CD4-positive, CD25-positive, alpha-beta regulatory T cell (primary cell): ENCODE data around the gene ARHGAP23. TPM values are rescaled to one million over a fixed set of nuclear protein-coding genes. Genes with fewer than 3 reads are reported as not detected.

Experiments used
- ATAC-seq, 2 donors: fragments of 150-1000 bp; cut with Tn5 transposase; one replicate each; pipeline ENCODE4 v1.10.0; 2021; ENCODE audit warnings: low read depth in 2 of 2, moderate number of reproducible peaks in 2 of 2, moderate library complexity in 1 of 2
- DNase-seq, 3 donors: peaks; one replicate each; pipeline versions ENCODE4 v3.0.0 to v3.0.0-alpha.2; 2012 to 2022; ENCODE audit warnings: mixed read lengths in 1 of 3
- H3K27ac ChIP-seq: one replicate; pipeline ENCODE4 v1.7.0; 2013; ENCODE audit warnings: mild to moderate bottlenecking, low read length; ENCODE audit not compliant: insufficient read depth, poor library complexity, severe bottlenecking
- H3K27me3 ChIP-seq: one replicate; pipeline ENCODE4 v1.7.0; 2013; ENCODE audit warnings: low read length; ENCODE audit not compliant: control insufficient read depth, insufficient read depth
- H3K36me3 ChIP-seq: one replicate; pipeline ENCODE4 v1.7.0; 2013; ENCODE audit warnings: mild to moderate bottlenecking, low read length, moderate library complexity; ENCODE audit not compliant: control insufficient read depth, insufficient read depth
- H3K4me1 ChIP-seq: 2 replicates; pipeline ENCODE4 v1.7.0; 2013; ENCODE audit warnings: mild to moderate bottlenecking, low read length; ENCODE audit not compliant: insufficient read depth, control insufficient read depth, poor library complexity, severe bottlenecking
- H3K4me3 ChIP-seq: one replicate; pipeline ENCODE4 v1.7.0; 2013; ENCODE audit warnings: low read depth, mild to moderate bottlenecking, low read length, moderate library complexity
- H3K9me3 ChIP-seq, 2 experiments: 1 replicate in 1 of 2; 2 replicates in 1 of 2; pipeline ENCODE4 v1.7.0; 2013; ENCODE audit warnings: low read length in 2 of 2, mild to moderate bottlenecking in 1 of 2, moderate library complexity in 1 of 2; ENCODE audit not compliant: control insufficient read depth in 2 of 2
- H3K27ac Mint-ChIP-seq, 3 donors: one replicate each; pipeline ENCODE4 v1.8.0; 2020 to 2022; ENCODE audit warnings: mild to moderate bottlenecking in 3 of 3, mixed read lengths in 3 of 3, moderate library complexity in 2 of 3
- H3K27me3 Mint-ChIP-seq: one replicate; pipeline ENCODE4 v1.8.0; 2022; ENCODE audit warnings: mild to moderate bottlenecking, mixed read lengths
- H3K36me3 Mint-ChIP-seq: one replicate; pipeline ENCODE4 v1.8.0; 2020; ENCODE audit warnings: mixed read lengths
- H3K4me1 Mint-ChIP-seq, 4 donors: one replicate each; pipeline ENCODE4 v1.8.0; 2020 to 2022; ENCODE audit warnings: mixed read lengths in 4 of 4, mild to moderate bottlenecking in 1 of 4
- H3K4me3 Mint-ChIP-seq, 4 donors: one replicate each; pipeline ENCODE4 v1.8.0; 2020 to 2022; ENCODE audit warnings: mild to moderate bottlenecking in 4 of 4, mixed read lengths in 4 of 4, moderate library complexity in 3 of 4
- H3K9me3 Mint-ChIP-seq, 7 donors: one replicate each; pipeline ENCODE4 v1.8.0; 2020 to 2022; ENCODE audit warnings: mixed read lengths in 7 of 7, mild to moderate bottlenecking in 3 of 7, moderate library complexity in 2 of 7
- polyA plus RNA-seq, 4 donors: library from polyadenylated mRNA; unstranded; fragments of 300-500 nt; fragmentation: Illumina TruSeq; gene quantifications; one replicate each; pipeline ENCODE4 v1.2.3, GENCODE V29; 2021
- total RNA-seq: library from RNA; stranded (reverse); gene quantifications from one replicate; pipeline ENCODE4 v1.2.3, GENCODE V29; 2022

Gene ARHGAP23
- total and polyA plus RNA-seq, 5 donors from 2014 or later, result 0.22 to 2.3 (median 0.30) TPM; not detected in 2

GRCh38 chr17:38546396-38546795 lies 118.1 kb downstream of the ARHGAP23 start:
- no peak for DNase-seq

DNA sequence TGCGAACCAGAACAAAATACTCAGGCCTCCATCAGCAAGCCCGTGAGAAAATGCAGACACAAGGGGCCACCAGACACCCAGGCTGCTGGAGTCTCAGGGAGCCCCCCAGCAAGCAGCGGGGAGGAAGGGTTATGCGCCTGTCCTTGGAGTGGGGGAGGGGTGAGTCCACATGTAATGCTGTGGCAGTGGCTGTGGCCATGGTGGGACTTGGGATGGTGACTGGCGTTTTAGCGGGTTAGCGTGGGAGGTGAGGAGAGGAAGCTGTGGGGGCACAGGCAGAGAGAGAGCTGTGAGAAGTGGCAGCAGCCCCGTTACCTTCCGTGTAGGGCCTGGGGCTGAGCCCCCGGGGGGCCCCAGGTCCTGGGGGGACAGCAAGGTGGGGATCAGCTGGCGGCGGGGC lies 119.2 kb downstream of the ARHGAP23 start:
- H3K36me3 Mint-ChIP-seq, result no peaks in the 10 kb centered on the region
- peaks cover 9% of the 10 kb centered on the region for H3K27me3 Mint-ChIP-seq
- ATAC-seq, result no peak
- H3K27ac ChIP-seq, result no peak overlapping the region
- no peaks in the 10 kb centered on the region for H3K9me3 ChIP-seq
- H3K4me1 ChIP-seq, result no peaks in the 10 kb centered on the region
- H3K27me3 ChIP-seq, result no peaks in the 10 kb centered on the region
- peaks cover 0 to 2% (median 0%) of the 10 kb centered on the region in 7 donors for H3K9me3 Mint-ChIP-seq
- no peak overlapping the region for H3K4me3 Mint-ChIP-seq
- no peaks in the 10 kb centered on the region for H3K36me3 ChIP-seq
- peaks cover 0 to 5% (median 0%) of the 10 kb centered on the region in 4 donors for H3K4me1 Mint-ChIP-seq
- H3K4me3 ChIP-seq, result no peak overlapping the region
- H3K27ac Mint-ChIP-seq, result no peak overlapping the region
- no peak for DNase-seq

More at GRCh38 chr17:38546396-38546795, 118.1 kb downstream of the ARHGAP23 start:
- no peaks in the 10 kb centered on the region for H3K4me1 ChIP-seq
- no peak overlapping the region for H3K27ac Mint-ChIP-seq
- H3K4me1 Mint-ChIP-seq, result peaks cover 0 to 5% (median 0%) of the 10 kb centered on the region in 4 donors
- H3K4me3 Mint-ChIP-seq, result no peak overlapping the region
- H3K27me3 Mint-ChIP-seq, result peaks cover 11% of the 10 kb centered on the region
- H3K27ac ChIP-seq, result no peak overlapping the region
- peaks cover 0 to 2% (median 0%) of the 10 kb centered on the region in 7 donors for H3K9me3 Mint-ChIP-seq
- no peaks in the 10 kb centered on the region for H3K9me3 ChIP-seq
- H3K4me3 ChIP-seq, result no peak overlapping the region
- H3K36me3 ChIP-seq, result no peaks in the 10 kb centered on the region
- no peaks in the 10 kb centered on the region for H3K36me3 Mint-ChIP-seq
- no peaks in the 10 kb centered on the region for H3K27me3 ChIP-seq
- ATAC-seq, result no peak

- Mint-ChIP-seq H3K27me3 (peaks cover 14% of the 10 kb centered on the region), H3K9me3 (peaks cover 0 to 2% (median 0%) of the 10 kb centered on the region in 7 donors), H3K4me1 (peaks cover 0 to 5% (median 0%) of the 10 kb centered on the region in 4 donors), H3K36me3 (no peaks in the 10 kb centered on the region), H3K27ac (no peak overlapping the region), H3K4me3 (no peak overlapping the region)
- no peak overlapping the region for H3K4me3 ChIP-seq
- no peaks in the 10 kb centered on the region for H3K9me3 ChIP-seq
- H3K27me3 ChIP-seq, result no peaks in the 10 kb centered on the region
- no peaks in the 10 kb centered on the region for H3K36me3 ChIP-seq
- no peak overlapping the region for H3K27ac ChIP-seq
- ATAC-seq, result no peak
- H3K4me1 ChIP-seq, result no peaks in the 10 kb centered on the region
- no peak for DNase-seq
Measured at GRCh38 chr17:38549285-38549684, 121.0 kb downstream of the ARHGAP23 start.

DNA sequence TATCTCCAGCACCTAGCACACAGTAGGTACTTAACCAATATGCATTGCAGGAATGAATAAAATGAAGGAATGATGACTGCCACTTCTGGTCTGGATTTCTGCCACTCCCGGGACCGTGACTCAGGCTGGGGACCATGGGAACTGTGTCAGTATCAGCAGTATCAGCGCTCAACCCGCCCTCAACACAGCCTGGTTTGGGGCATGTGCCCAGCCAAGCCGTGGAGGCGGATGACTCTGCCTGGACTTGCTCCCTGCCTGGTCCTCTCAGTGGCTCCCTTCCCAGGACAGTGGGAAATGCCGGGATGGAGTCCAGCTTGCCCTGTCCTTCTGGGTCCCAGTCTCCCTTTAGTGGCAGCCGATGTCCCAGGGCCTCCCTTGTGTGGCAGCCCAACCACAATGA lies 122.4 kb downstream of the ARHGAP23 start:
- DNase-seq (no peak), ATAC-seq (no peak)
- Histone ChIP-seq H3K27ac (no peak overlapping the region), H3K27me3 (no peaks in the 10 kb centered on the region), H3K4me3 (no peak overlapping the region), H3K9me3 (no peaks in the 10 kb centered on the region), H3K4me1 (no peaks in the 10 kb centered on the region), H3K36me3 (no peaks in the 10 kb centered on the region)
- Mint-ChIP-seq H3K27me3 (peaks cover 14% of the 10 kb centered on the region), H3K36me3 (no peaks in the 10 kb centered on the region), H3K4me1 (peaks cover 0 to 5% (median 0%) of the 10 kb centered on the region in 4 donors), H3K4me3 (no peak overlapping the region), H3K27ac (no peak overlapping the region), H3K9me3 (peaks cover 0 to 2% (median 0%) of the 10 kb centered on the region in 7 donors)

- Mint-ChIP-seq H3K27ac (no peak overlapping the region), H3K4me1 (peaks cover 0 to 5% (median 0%) of the 10 kb centered on the region in 4 donors), H3K27me3 (peaks cover 14% of the 10 kb centered on the region), H3K36me3 (no peaks in the 10 kb centered on the region), H3K9me3 (peaks cover 0 to 2% (median 0%) of the 10 kb centered on the region in 7 donors), H3K4me3 (no peak overlapping the region)
- ATAC-seq (no peak), DNase-seq (no peak)
- no peaks in the 10 kb centered on the region for H3K36me3 ChIP-seq
- H3K27me3 ChIP-seq, result no peaks in the 10 kb centered on the region
- H3K4me3 ChIP-seq, result no peak overlapping the region
- H3K4me1 ChIP-seq, result no peaks in the 10 kb centered on the region
- no peaks in the 10 kb centered on the region for H3K9me3 ChIP-seq
- H3K27ac ChIP-seq, result no peak overlapping the region
Measured at GRCh38 chr17:38551121-38551520, 122.9 kb downstream of the ARHGAP23 start.

DNA sequence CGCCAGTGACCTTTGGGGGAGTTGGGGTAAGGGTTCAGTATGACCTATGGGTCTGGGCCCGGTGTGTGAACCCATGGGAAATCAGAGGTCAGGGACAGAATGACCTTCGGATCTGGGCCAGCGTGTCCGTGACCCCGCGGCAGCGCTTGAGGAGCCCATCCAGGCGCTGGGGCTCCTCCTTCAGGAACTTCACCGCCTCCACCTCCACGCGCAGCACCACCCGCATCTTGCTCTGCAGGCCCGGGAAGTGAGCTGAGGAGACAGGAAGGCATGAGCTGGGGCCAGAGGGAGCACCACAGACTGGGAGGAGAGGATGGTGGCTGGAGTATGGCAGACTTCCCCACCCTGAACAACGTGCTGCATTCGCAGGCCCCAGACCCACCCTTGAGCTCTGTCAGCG lies 124.1 kb downstream of the ARHGAP23 start:
- DNase-seq (no peak), ATAC-seq (no peak)
- Histone ChIP-seq H3K27me3 (no peaks in the 10 kb centered on the region), H3K9me3 (no peaks in the 10 kb centered on the region), H3K4me3 (no peak overlapping the region), H3K4me1 (no peaks in the 10 kb centered on the region), H3K36me3 (no peaks in the 10 kb centered on the region), H3K27ac (no peak overlapping the region)
- no peaks in the 10 kb centered on the region for H3K9me3 Mint-ChIP-seq
- H3K4me3 Mint-ChIP-seq, result no peak overlapping the region
- H3K27ac Mint-ChIP-seq, result no peak overlapping the region
- H3K4me1 Mint-ChIP-seq, result peaks cover 0 to 4% (median 0%) of the 10 kb centered on the region in 4 donors
- H3K27me3 Mint-ChIP-seq, result peaks cover 14% of the 10 kb centered on the region
- no peaks in the 10 kb centered on the region for H3K36me3 Mint-ChIP-seq

DNA sequence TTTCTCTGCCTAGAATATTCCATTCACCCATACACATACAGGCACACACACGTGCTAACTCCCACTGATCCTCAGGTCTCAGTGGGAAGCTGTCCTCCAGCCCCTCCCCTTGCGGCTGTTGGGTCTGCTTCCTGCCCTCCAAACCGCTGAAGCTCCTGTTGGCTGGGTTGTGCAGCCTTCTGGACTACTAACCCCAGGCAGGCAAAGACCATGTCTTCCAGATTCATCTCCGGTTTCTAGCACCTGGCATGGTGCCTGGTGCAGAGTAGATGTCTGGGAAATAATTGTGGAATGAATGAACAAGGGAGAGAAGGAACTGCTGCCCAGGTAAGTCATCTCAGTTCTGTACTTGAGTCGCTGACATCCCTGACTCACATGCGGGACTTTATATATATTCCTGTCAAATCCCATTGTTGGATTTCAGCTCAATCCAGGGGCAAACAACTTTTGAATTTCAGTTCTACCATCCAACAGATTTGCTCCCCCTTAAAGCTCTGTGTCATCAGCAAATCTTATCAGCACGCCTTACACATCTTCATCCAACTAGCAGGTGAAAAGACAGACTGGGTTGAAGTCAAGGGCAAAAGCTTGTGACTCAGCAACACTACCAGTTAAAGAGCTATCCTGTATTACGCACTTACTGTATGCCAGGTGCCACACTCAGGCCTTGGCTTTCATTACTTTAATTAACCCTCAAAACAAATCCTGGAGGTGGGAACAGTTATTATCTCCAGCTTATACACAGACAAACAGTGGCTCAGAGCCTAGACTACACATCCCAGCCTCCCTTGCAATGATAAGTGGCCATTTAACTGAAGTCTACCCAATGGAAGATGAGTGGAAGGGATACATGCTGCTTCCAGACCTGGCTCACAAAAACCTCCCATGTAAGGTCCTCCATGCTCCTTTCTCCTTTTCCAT lies 126.4 kb downstream of the ARHGAP23 start:
- peaks cover 0 to 15% (median 11%) of the 10 kb centered on the region in 4 donors for H3K4me1 Mint-ChIP-seq
- no peaks in the 10 kb centered on the region for H3K36me3 Mint-ChIP-seq
- H3K4me3 ChIP-seq, result no peak overlapping the region
- H3K4me3 Mint-ChIP-seq, result no peak overlapping the region
- H3K27ac Mint-ChIP-seq, result no peak overlapping the region
- no peaks in the 10 kb centered on the region for H3K9me3 Mint-ChIP-seq
- H3K27ac ChIP-seq, result no peak overlapping the region
- peaks cover 27% of the 10 kb centered on the region for H3K27me3 Mint-ChIP-seq
- no peak for ATAC-seq
- DNase-seq, result no peak
- peaks cover 19% of the 10 kb centered on the region for H3K4me1 ChIP-seq
- H3K27me3 ChIP-seq, result no peaks in the 10 kb centered on the region
- no peaks in the 10 kb centered on the region for H3K36me3 ChIP-seq
- H3K9me3 ChIP-seq, result no peaks in the 10 kb centered on the region
